ENCODE results near the gene COA1.
A peak's percentile ranks its signal among the peaks of the same experiment; 100 is the strongest.
"Not testable (repeated sequence)": the region's sequence is repeated elsewhere in the genome, so short reads cannot be mapped to it uniquely, and the experiment has no call there.

The COA1 gene, protein sequence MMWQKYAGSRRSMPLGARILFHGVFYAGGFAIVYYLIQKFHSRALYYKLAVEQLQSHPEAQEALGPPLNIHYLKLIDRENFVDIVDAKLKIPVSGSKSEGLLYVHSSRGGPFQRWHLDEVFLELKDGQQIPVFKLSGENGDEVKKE

DNA sequence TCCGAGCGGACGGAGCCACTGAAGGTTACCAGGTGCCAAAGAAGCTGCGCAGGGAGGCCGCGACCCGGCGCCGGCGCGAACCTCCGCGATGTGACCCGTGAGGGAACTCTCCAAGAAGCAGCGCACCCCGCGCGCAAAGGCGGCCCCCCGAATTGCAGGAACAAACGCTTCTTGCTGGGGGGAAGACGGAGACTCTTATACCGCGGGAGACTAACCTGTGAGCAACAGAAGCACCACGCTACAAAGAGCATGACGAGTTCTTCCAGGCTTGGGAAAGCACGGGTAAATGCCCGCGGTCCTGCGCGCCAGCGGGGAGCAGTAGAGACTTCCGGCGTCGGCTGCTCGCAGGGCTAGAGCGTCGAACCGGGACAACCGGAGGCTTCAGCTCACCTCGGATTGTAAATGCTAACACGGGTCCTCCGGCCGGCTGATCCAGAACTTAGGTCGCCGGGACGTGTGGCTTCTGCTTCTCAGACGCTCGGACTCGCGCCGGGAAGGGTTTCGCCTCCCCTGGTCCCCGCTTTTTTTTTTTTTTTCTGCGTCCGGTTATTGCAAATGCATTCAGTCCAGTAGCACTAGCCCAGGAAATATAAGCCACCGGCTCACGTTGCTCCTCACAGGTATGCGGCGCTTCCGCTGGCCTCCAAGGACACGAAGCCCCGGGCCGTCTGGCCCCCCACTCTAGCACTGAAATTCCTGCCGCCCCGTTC is at the start of gene COA1:
Gene COA1, minus strand, starts transcription at position 310 of the 710 bp plus-strand sequence. CDS start 80,909 bp downstream, outside the sequence.
- DNase-seq, result peak; percentile 75

DNA sequence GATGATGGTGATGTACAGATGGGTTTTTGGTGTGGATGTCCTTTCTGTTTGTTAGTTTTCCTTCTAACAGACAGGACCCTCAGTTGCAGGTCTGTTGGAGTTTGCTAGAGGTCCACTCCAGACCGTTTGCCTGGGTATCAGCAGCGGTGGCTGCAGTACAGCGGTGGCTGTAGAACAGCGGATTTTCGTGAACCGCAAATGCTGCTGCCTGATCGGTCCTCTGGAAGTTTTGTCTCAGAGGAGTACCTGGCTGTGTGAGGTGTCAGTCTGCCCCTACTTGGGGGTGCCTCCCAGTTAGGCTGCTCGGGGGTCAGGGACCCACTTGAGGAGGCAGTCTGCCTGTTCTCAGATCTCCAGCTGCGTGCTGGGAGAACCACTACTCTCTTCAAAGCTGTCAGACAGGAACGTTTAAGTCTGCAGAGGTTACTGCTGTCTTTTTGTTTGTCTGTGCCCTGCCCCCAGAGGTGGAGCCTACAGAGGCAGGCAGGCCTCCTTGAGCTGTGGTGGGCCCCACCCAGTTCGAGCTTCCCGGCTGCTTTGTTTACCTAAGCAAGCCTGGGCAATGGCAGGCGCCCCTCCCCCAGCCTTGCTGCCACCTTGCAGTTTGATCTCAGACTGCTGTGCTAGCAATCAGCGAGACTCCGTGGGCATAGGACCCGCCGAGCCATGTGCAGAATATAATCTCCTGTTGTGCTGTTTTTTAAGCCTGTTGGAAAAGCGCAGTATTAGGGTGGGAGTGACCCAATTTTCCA is 49.1 kb upstream of the COA1 start:
- not testable (repeated sequence) for DNase-seq

DNA sequence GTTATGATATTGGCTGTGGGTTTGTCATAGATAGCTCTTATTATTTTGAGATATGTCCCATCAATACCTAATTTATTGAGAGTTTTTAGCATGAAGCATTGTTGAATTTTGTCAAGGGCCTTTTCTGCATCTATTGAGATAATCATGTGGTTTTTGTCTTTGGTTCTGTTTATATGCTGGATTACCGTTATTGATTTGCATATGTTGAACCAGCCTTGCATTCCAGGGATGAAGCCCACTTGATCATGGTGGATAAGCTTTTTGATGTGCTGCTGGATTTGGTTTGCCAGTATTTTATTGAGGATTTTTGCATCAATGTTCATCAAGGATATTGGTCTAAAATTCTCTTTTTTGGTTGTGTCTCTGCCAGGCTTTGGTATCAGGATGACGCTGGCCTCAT is 45.9 kb upstream of the COA1 start:
- not testable (repeated sequence) for DNase-seq

DNA sequence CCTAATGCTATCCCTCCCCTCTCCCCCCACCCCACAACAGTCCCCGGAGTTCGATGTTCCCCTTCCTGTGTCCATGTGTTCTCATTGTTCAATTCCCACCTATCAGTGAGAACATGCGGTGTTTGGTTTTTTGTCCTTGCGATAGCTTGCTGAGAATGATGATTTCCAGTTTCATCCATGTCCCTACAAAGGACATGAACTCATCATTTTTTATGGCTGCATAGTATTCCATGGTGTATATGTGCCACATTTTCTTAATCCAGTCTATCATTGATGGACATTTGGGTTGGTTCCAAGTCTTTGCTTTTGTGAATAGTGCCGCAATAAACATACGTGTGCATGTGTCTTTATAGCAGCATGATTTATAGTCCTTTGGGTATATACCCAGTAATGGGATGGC is 43.9 kb upstream of the COA1 start:
- not testable (repeated sequence) for DNase-seq

DNA sequence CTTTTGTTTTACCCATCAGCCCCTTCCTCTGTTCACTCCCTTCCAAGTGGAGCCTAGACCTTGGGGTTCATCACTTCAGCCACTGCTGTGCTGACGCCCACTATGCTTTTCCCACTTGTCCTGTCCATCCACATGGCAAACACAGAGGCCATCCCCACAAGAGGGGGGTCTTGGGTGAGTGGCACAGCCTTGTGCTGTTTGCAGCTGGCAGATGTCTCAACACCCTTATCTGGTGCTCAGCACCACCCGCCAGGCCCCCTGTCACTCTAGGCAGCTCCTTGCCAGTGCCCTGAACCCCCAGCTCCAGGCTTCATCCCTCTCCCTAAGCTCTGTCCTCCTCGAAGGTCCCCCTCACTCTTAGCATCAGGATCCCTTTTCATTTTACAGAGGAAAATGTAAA is 42.2 kb upstream of the COA1 start:
- no peak for DNase-seq

DNA sequence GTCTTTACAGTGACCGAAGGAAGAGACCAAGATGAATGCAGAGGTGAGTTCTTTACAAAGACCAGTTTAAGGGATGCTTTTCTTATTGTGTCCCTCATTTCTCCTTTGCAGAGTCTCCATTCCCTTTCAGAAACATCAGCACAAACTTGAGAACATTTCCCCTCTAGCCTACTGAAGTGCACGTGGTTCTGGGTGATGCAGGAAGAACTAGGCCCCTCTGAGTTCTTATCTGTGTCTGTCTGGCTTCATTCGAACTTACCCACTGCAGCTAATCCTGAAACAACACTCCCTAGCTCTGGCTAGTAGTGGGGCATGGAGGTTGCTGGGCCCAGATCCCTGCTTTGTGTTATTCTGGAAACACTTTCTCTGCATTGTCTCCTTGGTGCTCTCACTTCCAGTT is 41.8 kb upstream of the COA1 start:
- DNase-seq, result no peak

DNA sequence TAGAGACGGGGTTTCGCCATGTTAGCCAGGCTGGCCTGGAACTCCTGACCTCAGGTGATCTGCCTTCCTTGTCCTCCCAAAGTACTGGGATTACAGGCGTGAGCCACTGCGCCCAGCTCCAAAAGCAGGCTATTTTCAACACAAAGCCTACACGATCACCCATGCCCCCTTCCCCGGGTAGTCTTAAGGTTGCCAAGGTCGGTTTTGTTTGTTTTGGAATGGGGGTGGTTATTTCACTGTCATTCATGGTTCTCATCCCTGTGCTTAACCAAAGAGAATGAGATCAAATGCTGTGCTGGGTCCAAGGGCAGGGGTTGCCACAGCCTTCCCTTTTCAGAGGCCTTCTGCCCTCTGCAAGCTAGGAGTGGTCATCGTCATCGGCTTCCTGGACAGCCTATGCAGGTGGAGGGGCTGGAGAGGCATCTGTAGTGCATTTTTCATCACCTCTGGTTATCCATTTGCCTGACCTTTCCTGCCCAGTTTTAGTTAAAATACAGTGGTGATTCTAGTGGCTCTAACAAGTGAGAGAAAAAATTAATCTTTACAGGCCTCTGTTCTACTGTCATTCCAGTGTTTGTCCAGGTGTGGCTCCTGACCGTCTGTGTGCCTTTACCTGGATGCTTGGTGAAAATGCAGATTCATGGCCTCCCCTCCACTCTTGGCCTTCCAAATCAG is 40.6 kb upstream of the COA1 start:
- no peak for DNase-seq

DNA sequence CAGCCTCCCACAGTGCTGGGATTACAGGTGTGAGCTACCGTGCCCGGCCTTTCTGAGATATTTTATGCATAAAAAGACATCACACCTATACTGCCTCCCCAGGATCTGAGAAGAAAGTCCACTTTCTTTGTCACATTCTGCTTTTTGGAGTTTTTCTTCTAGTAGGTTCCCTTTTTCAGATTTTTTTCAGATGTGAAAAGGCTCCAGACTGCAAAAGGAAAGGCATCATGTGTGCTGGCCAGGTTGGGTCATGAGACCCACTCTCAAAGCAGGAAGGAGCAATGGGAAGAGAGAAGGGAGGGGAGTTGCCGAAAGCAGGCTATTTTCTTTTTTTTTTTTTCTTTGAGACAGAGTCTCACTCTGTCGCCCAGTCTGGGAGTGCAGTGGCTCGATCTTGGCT is 40.0 kb upstream of the COA1 start:
- DNase-seq, result no peak

DNA sequence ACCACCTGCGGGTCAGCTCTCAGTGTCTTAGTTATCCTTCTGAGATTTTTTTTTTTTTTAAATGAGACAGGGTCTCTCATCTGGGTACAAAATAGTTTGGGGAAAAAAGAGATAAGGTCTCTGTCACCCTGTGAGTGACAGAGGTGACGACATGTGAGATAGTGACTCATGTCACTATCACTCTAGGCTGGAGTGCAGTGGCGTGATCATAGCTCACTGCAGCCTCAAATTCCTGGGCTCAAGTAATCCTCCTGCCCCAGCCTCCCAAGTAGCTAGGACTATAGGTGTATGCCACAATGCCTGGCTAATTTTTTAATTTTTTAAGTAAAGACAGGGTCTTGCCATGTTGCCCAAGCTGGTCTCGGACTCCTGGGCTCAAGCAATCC is 39.6 kb upstream of the COA1 start:
- no peak for DNase-seq

DNA sequence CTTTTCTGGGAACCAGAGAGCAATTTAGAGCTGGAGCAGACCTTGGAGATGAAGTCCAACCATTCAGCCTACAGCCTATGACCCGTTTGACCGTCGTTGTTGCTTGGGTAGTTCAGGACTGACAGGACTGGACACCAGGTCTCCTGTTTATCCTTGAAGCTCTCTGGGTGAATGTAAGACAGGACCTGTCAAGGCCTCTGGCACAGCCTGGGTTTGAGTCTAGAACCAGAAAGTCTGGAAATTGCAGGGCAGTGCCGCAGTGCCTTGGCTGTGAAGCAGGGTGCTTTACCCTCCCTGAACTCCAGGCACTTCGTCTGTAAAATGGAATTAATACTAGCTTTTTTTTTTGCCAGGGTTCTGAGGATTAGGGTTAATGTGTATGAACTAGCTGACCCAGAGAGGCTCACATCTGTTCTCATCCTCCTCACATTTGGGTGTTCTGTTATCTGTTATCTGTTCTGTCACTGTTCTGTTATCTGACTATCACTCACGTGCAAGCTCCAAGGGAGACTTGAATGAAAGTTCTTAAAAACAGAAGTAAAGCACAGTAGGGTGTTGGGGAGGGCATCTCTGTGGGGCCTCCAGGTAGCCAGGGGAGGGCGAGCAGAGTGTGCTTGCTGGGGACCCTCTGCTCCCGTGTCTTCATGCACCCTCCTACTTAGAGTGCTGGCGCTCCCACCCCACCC is 39.0 kb upstream of the COA1 start:
- DNase-seq, result no peak

DNA sequence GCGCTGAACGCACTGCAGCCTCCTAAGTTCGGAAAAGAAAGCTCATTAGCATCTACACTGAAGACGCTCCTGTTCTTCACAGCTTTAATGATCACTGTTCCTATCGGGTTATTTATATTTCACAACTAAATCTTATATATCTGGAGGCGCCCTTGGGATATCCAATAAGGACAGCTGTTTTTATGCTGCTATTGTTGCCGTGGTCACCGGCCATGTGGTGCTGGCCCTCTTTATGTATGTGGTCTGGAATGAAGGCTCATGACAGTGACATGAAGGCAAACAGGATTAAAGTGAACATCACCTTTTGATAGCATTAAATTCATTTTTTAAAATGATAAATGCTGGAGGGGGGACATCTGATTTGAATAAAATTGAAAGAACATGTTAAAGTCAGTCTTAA is 38.0 kb upstream of the COA1 start:
- DNase-seq, result no peak

DNA sequence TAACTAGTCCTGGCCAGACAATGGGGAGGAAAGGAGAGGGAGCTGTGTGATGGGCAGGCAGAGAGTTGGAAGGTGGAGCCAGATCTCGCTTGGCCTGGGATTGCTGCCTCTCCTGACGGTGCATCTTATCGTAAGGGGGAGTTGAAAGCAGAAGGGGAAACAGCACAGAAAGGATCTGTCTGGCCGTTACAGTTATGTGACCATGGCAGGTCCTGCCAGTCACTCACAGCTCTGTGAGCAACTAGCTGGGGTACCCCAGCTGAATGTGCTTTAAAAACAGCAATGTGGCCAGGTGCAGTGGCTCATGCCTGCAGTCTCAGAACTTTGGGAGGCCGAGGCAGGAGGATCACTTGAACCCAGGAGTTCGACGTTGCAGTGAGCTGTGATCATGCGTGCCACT is 37.2 kb upstream of the COA1 start:
- no peak for DNase-seq

DNA sequence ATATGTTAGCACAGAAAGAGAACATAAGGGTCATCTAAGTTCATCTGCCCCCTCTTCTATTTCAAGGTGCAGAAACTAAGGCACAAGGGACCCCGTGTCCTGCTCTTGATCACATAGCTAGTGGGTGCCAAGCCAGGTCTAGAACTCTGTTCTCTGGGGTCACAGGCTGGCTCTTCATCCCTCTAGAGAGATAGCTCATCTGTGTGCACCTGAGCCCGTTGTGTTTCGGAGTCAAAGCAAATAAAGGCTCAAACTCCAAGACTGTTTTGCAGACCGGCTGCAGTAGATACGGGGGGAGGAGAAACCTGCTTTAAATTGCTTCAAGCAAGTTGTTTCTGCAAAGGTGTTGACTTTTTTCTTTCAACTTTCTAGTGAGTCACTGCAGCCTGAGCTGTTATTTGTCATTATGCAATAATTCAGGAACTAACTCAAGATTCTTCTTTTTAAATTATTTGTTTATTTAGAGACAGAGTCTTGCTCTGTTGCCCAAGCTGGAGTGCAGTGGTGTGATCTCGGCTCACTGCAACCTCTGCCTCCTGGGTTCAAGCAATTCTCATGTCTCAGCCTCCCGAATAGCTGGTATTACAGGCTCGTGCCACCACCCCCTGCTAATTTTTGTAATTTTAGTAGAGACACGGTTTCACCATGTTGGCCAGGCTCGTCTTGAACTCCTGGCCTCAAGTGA is 35.6 kb upstream of the COA1 start:
- DNase-seq, result no peak

DNA sequence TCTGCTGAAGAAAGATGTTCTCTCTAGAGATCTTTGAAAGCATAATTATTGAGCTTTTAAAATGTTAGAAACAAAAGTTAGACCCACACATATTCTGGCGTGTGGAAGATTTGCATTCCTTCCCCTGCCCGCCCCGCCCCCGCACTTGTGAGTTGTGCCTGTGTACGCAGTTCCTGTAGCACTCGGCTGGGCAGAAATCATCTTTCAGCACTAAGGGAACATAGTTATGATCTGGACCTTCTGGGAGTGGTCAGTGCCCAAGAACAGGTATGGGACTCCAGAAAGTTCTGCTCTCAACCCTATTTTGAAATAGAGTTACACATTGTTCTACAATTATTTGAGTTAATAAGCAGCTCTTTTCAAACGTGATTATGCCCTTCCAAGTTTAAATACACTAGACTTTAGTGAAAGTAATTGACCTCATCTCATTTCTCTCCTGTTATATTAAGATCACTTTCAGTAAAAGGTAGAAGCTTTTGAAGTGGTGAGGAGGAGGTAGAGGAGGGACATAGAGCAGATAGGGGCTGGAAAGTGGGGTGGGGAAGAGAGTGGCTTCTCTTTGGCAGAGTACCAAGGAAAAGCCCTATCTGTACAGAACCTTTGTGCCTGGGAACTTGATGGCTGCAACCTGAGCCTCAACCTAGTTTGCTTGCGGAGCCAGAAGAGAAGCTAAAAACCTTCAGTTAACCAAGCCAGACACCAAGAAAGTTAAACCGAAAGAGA is 34.9 kb upstream of the COA1 start:
- no peak for DNase-seq

DNA sequence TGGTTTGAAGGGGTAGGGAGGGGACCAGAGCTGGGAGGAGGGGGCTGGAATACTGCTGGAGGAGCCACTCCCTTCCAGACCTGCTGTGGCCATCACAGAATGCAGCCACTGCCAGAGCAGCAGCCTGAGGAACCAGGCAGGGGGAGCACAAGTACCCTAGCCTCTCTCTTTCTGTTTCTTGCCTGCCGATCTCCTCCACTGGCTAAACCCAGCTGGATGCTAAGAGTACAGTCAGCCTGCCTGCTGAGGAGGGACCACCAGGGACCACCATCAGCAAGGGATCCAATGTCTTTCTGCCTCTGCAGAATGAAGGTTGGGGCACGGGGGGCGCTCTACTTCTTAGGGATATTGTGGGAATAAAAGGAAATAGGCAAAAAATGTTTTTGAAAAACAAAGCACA is 33.9 kb upstream of the COA1 start:
- DNase-seq, result no peak

DNA sequence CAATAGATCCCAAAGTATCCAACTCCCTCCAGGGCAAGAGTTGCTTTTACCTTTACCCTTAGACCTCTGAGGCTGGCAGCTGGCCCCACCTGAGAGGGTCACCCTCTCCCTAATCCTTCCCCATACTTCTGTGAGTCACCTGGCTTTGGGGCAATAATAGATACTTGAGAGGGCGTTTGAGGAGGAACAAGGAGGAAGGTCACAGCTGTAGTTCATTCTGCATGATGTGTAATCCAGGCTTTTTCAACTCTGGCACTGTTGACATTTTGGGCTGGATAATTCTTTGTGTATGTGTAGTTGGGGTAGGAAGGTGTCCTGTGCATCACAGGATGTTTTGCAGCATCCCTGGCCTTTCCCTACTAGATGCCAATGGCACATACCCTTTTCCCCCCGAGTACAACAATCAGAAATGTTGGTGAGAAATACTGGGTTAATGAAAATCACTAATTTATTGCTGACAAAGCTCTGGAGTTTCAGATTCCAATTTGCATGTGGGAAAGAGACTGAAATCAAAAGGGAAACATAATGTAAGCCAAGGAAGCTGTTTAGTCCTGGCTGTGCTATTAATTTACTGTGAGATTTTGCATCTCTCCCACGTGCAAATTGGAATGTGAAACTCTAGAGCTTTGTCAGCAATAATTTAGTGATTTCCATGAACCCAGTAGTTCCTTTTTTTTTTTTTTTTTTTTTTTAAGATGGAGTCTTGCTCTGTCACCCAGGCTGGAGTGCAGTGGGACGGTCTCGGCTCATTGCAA is 32.8 kb upstream of the COA1 start:
- DNase-seq, result no peak

DNA sequence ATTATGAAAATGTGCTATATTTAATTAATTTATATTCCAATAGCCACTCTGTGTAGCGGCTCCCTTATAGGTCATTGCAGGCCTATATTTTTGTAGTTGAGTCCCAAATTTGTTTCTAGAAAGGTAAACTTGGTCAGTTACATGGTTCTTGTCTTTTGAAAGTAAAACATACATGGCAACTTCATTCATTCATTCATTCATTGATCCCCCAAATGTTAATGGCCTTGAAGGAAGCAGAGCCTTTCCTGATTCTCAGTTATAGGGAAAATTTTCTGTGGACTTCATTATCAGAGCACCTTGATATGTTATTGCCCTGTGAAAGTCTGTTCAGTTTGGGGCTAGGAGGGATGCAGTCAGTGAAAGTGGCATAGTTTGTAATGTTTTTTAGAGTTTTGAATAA is 32.1 kb upstream of the COA1 start:
- DNase-seq, result no peak

DNA sequence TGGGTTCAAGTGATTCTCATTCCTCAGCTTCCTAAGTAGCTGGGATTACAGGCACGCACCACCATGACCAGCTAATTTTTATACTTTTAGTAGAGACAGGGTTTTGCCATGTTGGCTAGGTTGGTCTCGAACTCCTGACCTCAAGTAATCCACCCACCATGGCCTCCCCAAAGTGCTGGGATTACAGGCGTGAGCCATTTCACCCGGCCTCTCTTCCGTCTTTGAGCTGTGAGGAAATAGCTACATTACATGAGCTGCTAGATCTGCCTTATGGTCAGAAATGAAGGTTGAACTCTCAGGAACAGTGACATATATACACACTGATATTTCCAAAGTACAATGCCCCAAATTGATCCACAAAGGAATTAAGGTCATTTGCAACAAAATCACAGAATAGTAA is 31.5 kb upstream of the COA1 start:
- DNase-seq, result no peak

DNA sequence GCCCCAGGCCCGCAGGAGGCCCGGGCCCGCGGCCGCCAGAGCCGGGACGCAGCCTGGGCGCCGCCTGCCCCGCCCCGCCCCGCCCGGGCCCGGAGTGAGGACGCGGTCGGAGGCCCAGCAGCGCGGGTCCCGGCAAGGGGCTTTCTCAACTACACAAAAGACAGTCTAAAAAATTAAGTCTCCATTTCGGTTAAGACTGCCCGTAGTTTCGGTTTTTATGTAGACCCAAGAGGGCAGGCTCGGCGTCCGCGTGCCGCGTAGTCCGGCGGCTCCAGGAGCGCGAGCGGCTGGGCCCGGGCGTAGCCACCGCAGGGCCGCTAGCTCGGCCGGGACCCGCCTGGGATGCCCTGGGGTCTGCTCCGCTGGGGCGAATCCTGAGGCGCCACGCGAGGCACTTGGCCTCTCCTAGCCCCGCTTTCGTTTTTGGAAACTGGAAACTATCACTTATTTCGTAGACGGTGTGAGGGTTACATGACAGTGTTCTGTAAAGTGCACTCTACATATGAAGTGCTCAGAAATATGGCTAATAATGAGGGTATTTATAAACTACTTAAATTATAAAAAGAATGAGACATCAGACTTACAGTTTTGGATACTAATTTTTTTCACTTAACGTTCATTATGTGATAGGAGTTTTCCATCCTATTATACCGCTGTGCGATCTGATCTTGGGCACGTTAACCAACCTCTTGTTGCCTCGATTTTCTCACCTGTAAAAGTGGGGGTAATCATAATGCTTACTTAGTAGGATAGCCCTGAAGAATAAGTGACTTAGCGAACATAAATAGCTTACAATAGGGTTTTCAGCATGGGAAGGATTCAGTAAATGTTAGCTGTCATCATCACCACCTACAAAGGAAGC is 29.7 kb upstream of the COA1 start:
- DNase-seq, result no peak

Measured in NCI-H1694 (cell line).